Choroid plexus epithelial cell (primary cell): ENCODE results near the gene LGALS7.

ENCODE experiments used
- DNase-seq: peaks from one replicate; pipeline ENCODE4 v3.0.0-alpha.2; 2010; ENCODE audit warnings: low read depth
- H3K4me3 ChIP-seq: 2 replicates; pipeline ENCODE4 v1.5.1; 2011; ENCODE audit warnings: low read depth, mild to moderate bottlenecking, control low read depth, low read length, moderate library complexity
- CTCF ChIP-seq: conservative IDR thresholded peaks from 2 replicates; pipeline ENCODE4 v1.5.1; 2011; ENCODE audit warnings: low read depth, mild to moderate bottlenecking, control low read depth, inconsistent platforms, low read length, moderate library complexity

The LGALS7 gene

GRCh38 chr19:38742296-38742695, 31.0 kb downstream of the LGALS7 start:
- no peak overlapping the region for H3K4me3 ChIP-seq
- no peak for DNase-seq
- TF ChIP-seq CTCF, result no peak

GRCh38 chr19:38741670-38742069, 31.6 kb downstream of the LGALS7 start:
- DNase-seq, result no peak
- no peak for TF ChIP-seq CTCF

GRCh38 chr19:38740932-38741331, 32.4 kb downstream of the LGALS7 start:
- TF ChIP-seq CTCF, result no peak
- DNase-seq, result no peak
- H3K4me3 ChIP-seq, result no peak overlapping the region

More at GRCh38 chr19:38741670-38742069, 31.6 kb downstream of the LGALS7 start:
- H3K4me3 ChIP-seq, result no peak overlapping the region

GRCh38 chr19:38740257-38740592, 33.1 kb downstream of the LGALS7 start:
- TF ChIP-seq CTCF, result no peak
- no peak for DNase-seq
- no peak overlapping the region for H3K4me3 ChIP-seq

GRCh38 chr19:38739440-38740256, 33.7 kb downstream of the LGALS7 start:
- TF ChIP-seq CTCF, result no peak
- DNase-seq, result no peak
- no peak overlapping the region for H3K4me3 ChIP-seq

GRCh38 chr19:38737921-38738737, 35.2 kb downstream of the LGALS7 start:
- no peak overlapping the region for H3K4me3 ChIP-seq
- TF ChIP-seq CTCF, result no peak
- no peak for DNase-seq
